Measurements from ENCODE around the gene RYR1.

RYR1 gene

GRCh38 chr19:38526430-38526829, 92.9 kb downstream of the RYR1 start:
- no peak overlapping the region for H3K27ac ChIP-seq
- H3K4me3 ChIP-seq: no peak overlapping the region

- H3K4me3 ChIP-seq: no peak overlapping the region
- no peak overlapping the region for H3K27ac ChIP-seq
Measured at GRCh38 chr19:38527466-38528136, 94.1 kb downstream of the RYR1 start.

DNA sequence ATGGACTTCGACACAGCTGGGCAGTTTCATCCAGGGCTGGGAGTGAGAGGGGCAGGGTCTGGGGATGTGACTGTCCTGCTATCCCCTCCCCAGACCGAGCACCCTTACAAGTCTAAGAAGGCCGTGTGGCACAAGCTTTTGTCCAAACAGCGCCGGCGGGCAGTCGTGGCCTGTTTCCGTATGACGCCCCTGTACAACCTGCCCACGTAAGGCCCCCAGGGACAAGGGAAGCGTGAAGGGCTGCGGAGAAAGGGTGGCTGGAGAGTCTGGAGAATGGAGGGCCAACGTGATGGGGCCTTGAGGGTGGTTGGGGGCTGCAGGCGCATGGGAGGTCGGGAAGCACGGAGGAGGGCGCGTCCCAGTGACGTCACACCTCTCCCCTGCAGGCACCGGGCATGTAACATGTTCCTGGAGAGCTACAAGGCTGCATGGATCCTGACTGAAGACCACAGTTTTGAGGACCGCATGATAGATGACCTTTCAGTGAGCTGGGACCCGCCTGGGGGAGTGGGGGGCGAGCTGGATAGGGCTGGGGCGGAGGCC, 94.8 kb downstream of the RYR1 start:
- Histone ChIP-seq H3K4me3 (no peak overlapping the region), H3K27ac (no peak overlapping the region)

DNA sequence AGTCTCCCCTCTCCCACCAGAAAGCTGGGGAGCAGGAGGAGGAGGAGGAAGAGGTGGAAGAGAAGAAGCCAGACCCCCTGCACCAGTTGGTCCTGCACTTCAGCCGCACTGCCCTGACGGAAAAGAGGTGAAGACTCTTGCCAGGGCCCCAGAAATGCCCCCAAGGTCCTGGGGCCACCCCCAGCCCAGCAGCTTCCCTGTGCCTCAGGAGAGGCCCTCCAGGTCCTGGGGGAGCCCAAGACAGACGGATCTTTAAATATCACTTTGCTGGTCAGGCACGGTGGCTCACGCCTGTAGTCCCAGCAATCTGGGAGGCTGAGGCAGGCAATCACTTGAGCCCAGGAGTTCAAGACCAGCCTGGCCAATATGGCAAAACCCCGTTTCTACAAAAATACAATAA, 95.4 kb downstream of the RYR1 start:
- no peak overlapping the region for H3K27ac ChIP-seq
- no peak overlapping the region for H3K4me3 ChIP-seq

GRCh38 chr19:38531515-38531914, 98.0 kb downstream of the RYR1 start:
- H3K4me3 ChIP-seq: no peak overlapping the region
- H3K27ac ChIP-seq: no peak overlapping the region

GRCh38 chr19:38532939-38533338, 99.4 kb downstream of the RYR1 start:
- Histone ChIP-seq H3K4me3 (no peak overlapping the region), H3K27ac (no peak overlapping the region)

GRCh38 chr19:38534574-38534973, 101.1 kb downstream of the RYR1 start:
- Histone ChIP-seq H3K27ac (no peak overlapping the region), H3K4me3 (no peak overlapping the region)

DNA sequence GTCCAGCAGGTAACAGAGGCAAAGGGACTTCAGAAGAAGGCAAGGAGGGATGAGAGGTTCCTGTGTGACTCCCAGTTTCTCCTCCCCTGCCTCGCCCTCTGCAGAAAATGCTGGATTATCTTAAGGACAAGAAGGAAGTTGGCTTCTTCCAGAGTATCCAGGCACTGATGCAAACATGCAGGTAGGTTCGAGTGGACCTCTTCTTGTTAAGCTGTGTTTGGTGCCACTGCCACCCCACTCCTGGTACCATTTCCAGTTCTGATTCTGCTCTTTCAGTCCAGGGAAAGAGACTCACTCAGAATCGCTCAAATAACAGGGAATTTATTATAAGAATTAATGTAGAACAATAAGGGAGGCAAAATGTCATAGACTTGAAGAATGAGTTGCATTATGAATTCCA, 101.7 kb downstream of the RYR1 start:
- no peak overlapping the region for H3K27ac ChIP-seq
- H3K4me3 ChIP-seq: no peak overlapping the region

DNA sequence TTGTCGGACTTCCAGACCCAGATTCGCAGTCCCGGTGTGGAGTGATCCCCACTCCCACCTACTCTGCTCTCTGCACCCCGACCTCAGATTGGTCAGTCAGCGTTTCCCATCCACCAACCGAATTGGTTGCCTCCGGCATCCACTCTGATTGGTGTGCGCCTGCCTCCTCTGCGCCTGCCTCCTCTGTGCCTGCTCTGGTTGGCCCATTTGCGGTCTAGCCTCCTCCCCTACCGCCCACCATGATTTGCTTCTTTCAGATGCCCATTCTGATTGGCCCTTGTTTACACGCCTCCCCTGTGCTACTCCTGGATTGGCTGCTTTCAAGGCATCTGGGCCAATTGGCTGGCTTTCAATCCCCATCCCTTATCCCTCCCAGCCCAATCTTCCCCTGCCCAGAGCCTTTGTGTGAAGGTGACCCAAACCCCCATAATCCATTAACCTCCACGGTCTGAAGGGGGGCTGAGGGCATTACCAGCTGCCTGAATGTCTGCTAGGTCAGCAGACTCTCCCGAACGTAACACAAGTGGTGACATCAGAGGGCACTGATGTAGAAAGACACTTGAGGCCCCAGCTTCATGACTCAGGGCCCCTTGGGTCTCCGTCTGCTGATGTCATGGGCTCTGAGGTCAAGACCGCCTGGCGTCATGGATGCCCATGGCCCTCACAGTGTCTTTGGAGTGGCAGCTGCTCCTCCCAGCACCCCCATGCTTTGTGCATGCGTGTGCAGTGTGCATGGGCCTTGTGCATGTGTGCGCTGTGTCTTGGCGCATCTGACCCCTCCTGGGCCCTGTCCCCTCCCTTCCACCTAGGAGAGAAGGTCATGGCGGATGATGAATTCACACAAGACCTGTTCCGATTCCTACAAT, 103.8 kb downstream of the RYR1 start:
- no peak overlapping the region for H3K4me3 ChIP-seq
- H3K27ac ChIP-seq: peak overlapping the region in 9 of 21 experiments; percentile 36 to 92 (median 75)

GRCh38 chr19:38538386-38538785, 104.9 kb downstream of the RYR1 start:
- peak overlapping the region in 14 of 21 experiments; percentile 36 to 92 (median 58) for H3K27ac ChIP-seq
- H3K4me3 ChIP-seq: no peak overlapping the region

- peak overlapping the region in 11 of 21 experiments; percentile 7 to 92 (median 69) for H3K27ac ChIP-seq
- H3K4me3 ChIP-seq: no peak overlapping the region
Measured at GRCh38 chr19:38538793-38539528, 105.5 kb downstream of the RYR1 start.

DNA sequence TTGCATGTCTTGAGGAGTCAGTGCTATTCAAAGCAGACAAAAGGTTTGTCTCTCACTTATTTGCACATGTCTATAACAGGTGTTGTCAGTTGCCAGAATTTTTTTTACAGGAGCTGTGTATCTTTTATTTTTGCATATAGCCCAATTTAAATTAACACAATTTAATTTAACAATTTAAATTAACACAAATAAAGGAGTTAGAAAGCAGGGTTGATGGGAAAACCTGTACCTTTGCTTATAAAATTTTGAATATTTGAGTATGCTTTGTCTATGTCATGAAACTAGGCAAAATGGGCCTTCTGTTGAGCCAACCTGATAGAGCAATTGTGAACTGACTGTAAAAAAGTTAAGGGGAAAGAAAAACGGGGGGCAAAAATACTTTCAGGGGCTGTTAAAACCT, 106.3 kb downstream of the RYR1 start:
- no peak overlapping the region for H3K4me3 ChIP-seq

GRCh38 chr19:38542040-38542439, 108.5 kb downstream of the RYR1 start:
- Histone ChIP-seq H3K4me3 (no peak overlapping the region), H3K27ac (no peak overlapping the region)

More for the DNA sequence above, 106.3 kb downstream of the RYR1 start:
- peak overlapping the region in 6 of 21 experiments; percentile 7 to 92 (median 71) for H3K27ac ChIP-seq

DNA sequence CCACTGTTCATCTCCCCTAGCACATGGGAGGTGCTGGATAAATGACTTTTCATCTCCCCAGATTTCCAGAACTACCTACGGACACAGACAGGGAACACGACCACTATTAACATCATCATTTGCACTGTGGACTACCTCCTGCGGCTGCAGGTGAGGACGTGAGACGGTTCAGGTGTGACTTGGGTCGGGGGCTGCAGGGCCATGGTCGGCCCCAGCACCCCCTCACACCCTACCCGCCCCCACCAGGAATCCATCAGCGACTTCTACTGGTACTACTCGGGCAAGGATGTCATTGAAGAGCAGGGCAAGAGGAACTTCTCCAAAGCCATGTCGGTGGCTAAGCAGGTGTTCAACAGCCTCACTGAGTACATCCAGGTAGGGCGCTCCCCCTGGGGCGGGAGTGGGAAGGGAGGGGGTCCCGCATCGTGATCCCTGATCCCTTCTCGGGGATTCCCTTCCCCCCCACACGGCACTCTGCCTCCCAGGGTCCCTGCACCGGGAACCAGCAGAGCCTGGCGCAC, 109.9 kb downstream of the RYR1 start:
- no peak overlapping the region for H3K4me3 ChIP-seq
- H3K27ac ChIP-seq: no peak overlapping the region

DNA sequence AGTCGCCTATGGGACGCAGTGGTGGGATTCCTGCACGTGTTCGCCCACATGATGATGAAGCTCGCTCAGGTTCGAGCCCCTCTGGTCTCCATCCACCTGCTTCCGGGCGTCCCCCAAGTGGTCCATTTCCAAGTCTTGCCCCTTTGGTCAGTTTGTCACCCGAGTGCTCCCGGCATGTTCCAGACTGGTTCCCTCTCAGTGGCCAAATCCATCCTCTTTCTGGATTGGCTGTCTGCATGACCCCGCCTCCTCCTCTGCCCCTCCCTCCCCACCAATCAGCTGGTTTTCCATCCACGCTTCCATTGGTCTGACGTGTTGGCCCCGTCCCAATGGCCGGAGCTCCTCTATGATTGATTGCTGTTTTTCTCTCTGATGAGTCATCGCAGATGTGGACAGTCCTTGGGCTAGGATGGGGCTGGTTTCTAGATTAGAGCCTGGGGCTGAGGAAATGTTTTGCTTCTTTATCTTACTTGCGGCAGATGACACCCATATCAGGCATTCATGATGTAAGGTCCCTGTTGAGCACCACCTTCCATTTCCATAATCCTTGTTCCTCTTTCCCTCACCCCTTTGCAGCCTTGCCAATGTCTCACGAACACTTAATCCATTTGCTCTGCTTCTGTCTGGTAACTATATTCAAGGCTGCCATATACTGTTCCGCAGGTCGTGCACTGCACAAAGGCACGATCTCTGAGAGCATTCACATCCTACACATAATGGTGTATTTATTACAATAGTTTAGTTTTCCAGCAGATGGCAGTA, 110.5 kb downstream of the RYR1 start:
- H3K4me3 ChIP-seq: no peak overlapping the region
- peak overlapping the region in 3 of 21 experiments; percentile 43 to 48 (median 46) for H3K27ac ChIP-seq

- Histone ChIP-seq H3K4me3 (no peak overlapping the region), H3K27ac (peak overlapping the region in 4 of 21 experiments; percentile 13 to 48 (median 44))
Measured at GRCh38 chr19:38544569-38545315, 111.3 kb downstream of the RYR1 start.

GRCh38 chr19:38545596-38545995, 112.1 kb downstream of the RYR1 start:
- Histone ChIP-seq H3K27ac (no peak overlapping the region), H3K4me3 (no peak overlapping the region)

- Histone ChIP-seq H3K27ac (no peak overlapping the region), H3K4me3 (no peak overlapping the region)
Measured at GRCh38 chr19:38547421-38547820, 113.9 kb downstream of the RYR1 start.
